GM19193 (cell line): ENCODE results near the gene S100A5.

Source experiments
- POLR2A ChIP-seq: IDR thresholded peaks from 4 replicates; pipeline ENCODE4 v1.6.1; 2011; ENCODE audit not compliant: insufficient read depth, insufficient read length; ENCODE audit errors: extremely low read depth

S100A5 gene, protein sequence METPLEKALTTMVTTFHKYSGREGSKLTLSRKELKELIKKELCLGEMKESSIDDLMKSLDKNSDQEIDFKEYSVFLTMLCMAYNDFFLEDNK

DNA sequence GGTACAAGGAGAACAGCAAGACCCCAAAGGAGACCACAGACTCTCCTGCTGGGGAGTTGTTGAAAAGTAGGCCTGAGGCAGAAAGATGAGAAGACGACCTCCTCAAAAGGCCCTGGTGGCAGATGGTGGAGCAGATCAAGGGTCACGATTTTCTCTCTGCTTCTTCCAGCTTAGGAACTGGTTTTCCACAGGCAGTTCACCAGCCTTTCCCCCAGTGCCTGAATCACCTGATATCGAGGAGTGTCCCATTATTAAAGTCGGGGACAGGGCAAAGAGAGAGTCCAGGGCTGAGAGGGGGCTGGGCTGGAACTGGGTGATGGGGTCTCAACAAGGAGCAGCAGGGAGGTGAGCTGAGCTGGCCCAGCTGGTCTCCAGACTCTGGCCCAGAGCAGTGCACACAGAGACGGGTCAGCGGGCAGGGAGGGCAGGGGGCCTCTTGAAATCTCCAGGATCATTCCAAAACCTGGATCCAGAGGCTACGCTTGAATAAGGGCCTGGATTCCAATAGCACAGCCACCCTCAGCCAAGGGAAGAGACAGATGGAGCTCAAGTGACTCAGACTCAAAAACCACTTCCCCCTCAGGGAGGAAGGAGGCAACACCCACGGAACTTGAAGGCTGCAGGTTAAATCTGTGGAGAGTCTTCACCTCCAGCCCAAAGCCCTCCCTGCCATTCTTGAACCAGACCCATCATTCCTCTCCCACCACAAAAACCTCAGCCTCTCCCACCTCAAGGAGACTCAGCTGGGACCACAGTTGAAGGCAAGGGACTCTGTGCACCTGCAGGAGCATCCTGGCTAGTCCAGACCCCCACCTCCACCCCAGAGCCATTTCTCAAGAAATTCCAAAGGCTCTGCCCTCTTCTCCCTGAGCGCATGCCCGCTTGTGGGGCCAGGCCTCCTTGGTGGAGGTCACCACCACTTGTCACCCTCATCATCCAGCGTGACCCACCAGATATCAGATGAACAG, at the start of gene S100A5:
Gene S100A5, minus strand, starts transcription at position 541 of the 968 bp plus-strand sequence. CDS start 743 bp downstream, outside the sequence.
- no peak for TF ChIP-seq POLR2A

DNA sequence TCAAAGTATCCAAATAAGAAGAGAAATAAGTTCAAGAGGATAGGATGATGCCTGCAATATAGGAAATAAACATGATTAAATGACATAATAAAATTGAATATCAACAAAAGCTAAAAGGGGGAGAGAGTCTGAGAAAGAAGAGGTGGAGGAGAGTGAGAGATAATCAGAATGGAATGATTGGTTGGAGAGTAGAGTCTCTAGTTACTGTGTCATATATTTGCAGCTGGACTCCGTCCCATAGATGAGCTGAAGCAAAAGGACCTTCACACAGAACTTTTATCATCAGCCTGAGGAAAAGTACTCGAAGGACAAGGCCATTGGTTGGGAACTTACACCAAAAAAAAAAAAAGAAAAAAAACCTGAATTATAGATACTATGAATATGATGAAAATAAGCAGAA, 47.7 kb upstream of the S100A5 start:
- TF ChIP-seq POLR2A = no peak

DNA sequence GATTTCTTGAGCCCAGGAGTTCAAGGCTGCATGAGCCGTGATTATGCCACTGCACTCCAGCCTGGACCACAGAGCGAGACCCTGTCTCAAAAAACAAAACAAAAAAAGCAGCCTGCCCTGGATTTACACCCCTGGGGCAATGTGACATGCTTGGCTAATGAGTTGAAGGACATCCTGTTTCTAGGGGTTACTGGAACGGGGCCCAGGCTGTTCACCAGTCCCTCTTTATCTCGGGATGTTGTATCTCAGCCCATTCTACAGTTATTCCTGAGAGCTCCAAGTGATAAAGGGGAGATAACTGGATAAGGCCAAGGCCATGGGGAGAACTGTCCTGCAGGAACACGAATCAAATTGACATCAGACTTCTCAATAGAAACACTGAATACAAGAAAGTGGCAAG, 46.6 kb upstream of the S100A5 start:
- TF ChIP-seq POLR2A = no peak

DNA sequence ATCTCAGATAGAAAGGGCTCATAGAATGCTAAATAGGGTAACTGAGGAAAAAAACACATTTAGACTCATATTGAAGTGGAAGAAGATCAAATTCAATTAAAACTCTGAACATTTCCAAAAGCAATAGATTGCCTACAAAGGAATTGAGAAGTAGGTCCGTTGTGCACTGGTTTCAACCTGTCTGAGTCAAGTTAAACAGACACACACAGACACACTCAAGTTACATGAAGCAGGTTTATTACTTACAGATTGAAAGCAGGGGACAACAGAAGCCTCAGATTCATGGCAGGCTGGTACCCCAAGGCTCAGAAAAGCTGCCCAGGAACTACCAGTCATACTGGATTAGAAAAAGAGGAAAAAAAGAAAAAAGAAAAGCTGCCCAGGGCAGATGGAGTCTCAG, 45.6 kb upstream of the S100A5 start:
- no peak for TF ChIP-seq POLR2A

DNA sequence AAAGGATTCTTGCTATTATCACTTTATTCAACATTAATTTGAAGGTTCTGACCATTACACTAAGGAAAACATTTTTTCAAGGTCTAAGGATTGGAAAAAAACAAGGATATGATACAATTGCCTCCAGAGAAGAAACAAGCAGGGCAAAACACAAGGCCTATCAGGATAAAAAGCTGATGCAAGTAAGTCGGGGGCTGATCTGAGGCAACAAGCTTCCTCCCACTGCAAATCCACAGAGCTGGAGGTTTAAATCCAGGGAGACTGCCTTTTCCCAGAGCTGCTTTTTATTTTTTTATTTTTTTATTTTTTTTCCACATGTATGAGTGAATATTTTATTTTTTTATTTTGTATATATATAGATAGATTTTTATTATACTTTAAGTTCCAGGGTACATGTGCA, 44.3 kb upstream of the S100A5 start:
- no peak for TF ChIP-seq POLR2A

DNA sequence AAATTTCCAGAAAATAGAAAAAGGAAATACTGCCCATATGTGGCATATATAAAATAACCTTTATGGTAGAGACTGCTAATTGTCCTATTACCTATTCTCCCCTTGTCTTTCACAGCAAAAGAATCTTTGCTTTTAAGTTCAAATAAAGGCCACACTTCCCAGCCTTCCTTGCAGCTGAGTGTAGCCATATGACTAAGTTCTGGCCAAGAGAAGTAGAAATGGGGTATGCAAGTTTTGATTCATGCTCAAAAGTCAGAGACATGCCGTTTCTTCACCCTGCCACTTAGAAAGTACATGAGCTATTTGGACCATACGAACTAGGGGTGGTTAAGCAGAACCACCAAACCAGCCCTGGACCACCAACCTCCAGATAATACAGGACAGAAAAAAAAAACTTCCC, 43.2 kb upstream of the S100A5 start:
- no peak for TF ChIP-seq POLR2A

DNA sequence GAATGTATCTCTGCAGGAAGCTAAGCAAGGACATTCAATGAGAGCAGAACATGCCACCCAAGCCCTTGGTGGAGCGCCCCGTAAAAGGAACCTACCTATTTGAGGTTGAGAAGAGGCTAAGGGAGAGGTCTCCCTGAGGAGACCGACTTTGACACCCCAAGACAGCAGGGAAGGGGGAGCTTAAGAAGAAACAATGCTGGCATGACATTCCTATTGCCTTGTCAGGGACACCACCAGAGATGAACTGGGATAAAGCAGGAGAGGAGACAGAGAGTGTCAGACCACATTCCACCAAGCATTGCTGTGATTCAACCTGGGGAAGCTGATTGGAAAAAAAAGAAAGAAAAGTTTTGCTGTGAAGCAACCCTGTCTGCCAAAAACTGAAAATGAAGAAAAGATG, 38.2 kb upstream of the S100A5 start:
- no peak for TF ChIP-seq POLR2A

DNA sequence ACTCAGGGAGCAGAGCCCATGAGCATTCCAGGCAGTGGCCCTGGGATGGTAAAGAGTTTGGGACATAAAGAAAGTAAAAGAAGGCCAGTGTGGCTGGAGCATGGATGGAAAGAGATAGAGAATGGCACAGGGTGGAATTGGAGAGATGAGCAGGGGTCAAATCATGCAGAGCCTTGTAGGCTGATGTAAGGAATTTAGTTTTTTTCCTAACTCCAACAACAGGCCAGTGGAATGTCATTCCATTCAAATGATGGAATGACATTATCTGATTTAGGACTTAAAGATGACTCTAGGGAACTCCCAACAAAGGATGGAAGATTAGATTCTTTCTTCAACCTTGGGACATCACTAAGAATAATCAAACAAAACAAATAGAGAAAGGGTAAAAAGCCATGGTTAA, 37.8 kb upstream of the S100A5 start:
- TF ChIP-seq POLR2A = no peak

DNA sequence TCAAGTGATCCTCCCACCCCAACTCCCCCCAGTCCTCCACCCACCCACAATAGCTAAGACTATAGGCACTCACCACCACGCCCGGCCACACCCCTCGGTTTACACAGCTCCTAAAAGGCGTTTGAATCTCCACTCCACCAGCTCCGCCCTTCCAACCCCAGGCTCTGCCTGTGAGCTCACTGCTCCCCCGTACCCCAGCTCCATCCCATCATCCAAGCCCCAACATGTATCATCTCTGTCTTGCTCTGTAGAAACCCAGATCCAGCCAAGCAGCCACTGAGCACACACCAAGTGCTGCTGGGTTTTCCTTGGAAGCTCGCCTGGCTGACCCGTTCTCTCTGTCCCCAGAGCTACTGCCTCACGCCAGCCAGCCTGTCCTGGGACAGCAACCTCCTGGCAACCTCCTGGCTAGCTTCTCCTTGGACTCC, 36.9 kb upstream of the S100A5 start:
- no peak for TF ChIP-seq POLR2A

DNA sequence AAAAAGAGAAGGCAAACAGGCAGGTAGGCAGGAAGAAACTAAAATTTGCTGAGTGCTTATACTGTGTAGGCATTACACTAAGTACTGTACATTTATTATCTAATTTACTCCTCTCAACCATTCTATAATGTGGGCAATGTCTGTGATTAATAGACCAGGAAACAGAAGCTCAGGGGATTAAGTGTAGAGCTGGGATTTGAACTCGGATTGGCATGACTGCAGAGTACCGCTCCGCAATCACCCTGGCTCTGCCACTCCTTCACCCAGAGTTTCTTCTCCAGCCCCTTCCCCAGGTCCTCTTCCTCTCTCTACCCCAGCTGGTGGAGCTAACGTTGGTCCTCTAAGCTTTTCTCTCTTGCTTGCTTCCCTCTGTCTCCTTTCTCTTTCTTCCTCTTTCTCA, 36.4 kb upstream of the S100A5 start:
- TF ChIP-seq POLR2A = no peak

DNA sequence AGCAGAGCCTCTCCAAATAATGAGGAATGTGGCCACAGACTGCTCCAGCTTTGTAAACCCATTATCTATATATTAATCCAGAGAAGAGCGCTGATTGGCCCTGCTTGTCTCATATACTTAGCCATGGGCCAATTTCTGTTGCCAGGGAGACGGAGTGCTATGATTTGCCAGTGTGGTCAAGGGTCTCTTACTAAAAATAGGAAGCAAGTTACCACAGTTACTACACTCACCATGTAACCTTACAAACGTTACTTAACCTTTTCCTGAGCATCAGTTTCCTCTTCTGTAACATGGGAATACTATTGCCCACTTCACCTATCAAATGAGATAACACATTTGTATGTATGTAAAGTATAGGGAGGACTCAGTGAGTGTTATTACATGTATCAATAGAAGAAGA, 32.6 kb upstream of the S100A5 start:
- TF ChIP-seq POLR2A = no peak

DNA sequence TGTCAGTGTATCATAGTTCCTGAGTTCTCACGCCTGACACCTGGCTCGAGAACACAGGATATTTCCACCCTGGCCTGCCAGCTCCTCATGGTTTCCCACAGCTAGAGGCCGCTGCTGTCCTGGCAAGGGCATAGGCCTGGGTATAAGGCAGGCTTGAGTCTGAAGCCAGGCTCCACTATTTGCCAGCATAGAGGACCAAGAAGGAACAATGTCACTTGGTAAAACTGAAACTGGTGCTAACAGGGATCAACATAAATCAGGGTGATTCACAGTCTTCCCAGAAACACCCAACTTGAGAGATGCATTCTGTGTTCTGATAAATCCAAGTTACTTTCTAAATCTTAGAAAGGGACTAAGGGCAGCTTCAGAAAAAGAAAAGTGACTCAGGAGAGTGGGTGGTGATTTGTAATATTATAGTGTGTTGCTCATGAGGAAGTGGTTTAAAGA, 31.9 kb upstream of the S100A5 start:
- TF ChIP-seq POLR2A = no peak

DNA sequence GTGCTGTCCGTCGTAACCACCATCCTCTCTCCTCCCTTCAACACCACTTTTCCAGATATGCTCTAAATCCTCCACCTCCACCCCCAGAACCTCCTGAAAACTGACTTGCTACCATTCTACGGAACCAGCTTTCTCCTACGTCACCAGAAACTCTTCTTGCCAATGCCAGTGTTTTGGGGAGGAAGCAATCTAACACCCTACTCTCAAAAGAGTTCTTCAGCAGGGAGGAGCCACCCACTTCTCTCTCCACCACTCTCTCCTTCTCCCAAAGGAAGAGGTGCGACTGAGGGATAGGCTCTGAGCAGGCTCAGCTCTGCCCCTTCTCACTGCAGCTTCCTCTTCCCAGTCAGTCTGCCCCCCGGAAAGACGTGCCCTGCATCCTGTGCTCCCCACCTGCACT, 31.0 kb upstream of the S100A5 start:
- no peak for TF ChIP-seq POLR2A

DNA sequence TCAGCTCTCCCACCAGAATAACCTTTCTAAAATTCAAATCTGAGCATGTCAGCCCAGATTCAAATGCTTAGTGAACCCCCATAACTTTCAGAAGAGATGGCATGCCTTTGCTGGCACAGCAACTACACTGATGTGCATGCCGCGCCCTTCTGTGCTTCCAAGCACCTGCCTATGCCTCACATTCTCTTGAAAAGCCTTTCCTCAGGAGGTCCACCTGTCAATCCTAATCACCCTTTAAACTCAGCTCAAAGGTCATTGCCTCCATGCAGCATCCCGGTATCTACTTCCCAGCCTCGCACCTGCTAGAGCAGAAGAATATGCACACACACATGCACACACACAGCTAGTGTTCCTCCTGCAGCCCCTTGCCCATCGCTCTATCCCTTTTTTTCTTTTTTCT, 30.1 kb upstream of the S100A5 start:
- TF ChIP-seq POLR2A = no peak

DNA sequence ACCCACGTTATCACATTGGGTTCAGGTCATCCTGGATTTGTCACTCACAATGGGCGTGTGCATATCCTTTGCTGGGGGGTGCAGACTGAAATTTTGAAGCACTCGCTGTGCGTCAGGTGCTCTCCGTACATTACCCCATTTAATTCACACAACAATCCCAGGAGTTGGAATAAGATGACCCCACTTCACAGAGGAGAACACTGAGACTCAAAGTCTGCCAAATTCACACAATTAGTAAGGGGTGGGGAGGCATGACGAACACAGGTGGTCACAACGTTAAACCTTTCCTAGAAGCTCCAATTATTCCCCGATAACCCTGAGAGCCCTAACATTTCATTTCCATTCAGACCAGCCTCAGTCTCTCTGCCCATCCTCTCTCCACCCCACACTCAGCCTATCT, 28.7 kb upstream of the S100A5 start:
- no peak for TF ChIP-seq POLR2A

DNA sequence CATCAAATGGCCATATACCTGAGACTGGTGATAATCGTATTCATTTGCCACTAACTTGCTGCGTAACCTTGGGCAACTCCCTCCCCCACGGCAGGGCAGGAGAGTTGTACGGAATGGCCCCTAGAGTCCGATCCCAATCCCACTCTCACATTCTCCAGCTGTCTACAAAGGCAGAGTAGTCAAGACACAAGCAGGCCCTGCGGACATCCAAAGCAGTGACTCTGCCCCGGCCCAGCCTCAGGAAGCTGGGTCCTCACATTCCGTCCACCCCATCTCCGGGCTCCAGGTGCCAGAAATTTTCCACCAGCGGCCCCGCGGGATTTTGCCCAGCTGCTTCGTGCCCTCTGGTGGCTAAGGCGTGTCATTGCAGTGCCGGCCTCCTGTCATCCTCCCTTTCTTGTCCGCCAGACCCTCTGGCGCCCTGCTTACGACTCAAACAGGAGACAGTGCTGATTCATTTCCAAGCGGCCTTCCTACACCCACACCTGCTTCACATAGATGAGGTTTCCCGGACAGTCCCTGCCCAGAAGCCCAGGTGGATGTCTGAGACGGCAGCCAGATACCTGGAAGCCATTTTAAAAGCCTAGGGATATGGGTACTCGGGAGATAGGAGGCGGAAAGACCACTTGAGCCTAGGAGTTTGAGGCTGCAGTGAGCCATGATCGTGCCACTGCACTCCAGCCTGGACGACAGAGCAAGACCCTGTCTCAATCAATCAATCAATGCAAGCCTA, 27.8 kb upstream of the S100A5 start:
- no peak for TF ChIP-seq POLR2A

DNA sequence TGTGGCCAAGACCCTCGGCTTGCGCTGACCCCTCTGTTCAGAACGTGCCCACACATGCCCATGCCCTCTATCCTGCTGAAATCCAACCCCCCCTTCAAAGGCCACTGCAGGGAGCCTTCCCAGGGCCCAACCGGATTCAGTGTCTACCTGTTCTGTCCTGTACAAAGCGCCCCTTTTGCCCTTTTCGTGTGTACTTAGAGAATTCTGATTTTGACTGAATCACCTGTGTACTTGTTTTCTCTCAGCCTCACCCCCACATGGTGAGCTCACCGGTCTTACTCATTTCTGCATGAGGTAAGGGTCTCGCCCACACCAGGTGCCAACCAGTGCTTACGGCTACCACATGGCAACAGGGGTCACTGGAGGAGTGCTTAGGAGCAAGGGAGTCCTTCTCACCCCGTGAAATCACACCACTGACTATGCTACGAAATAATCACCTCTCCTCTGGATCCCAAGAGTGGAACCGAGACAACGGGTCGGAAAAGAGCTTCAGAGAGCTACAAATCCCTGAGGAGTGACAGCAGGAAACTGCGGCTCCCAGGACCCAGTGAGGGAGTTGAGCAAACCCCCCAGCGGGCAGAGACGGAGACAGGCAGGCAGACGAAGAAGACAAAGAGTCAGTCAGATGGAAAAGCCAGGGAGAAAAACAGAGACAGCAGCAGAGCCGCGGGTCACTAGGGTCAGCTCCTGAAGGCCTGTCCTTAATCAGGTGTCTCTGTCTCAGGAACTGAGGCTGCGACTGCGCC, 27.1 kb upstream of the S100A5 start:
- TF ChIP-seq POLR2A = no peak
